Endometrium (tissue), 2 donors: ENCODE measurements around the gene DCAF4L1.

ENCODE experiments used
- FAIRE-seq: peaks from 2 replicates; lab custom pipeline; 2012; peaks lifted over from hg19 to GRCh38; lab: Jason Lieb, UNC
- donor health status: control.
- donor health status: control.

The DCAF4L1 gene

DNA sequence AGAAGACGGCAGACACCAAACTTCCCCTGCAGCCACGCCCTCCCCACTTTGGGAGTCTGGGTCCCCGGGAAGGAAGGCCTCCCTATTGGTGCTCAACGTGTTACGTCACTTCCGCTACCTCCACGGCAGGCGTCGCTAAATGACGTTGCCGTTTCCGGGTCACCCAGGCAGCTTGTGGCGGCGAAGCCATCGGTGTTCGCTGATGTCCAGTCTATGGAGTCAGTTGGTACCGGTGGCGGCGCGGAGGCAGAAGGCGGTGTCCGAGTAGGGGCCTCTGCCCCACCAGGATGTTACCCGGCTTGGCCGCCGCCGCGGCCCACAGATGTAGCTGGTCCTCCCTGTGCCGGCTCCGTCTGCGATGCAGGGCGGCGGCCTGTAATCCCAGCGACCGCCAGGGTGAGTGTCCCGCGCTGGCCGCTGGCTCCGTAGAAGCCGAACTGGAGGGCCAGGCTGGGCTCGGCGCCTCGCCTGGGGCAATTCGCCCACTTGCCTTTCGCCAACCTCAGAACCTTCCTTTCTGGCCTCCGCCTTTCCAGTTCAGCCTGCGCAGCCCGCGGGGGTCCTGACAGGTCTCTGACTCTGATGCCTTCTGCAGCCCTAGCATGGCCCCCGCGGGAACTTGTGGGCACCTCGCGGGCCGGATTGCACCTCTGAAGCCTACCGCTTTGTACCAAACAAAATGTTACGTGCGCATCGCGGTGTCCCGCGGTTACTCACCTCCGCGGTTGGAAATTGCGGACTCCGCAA, 9.0 kb downstream of the DCAF4L1 start, which contains the start of gene SLC30A9:
TSS of gene SLC30A9 (plus strand) at position 166 of the 747 bp plus-strand sequence. CDS start at position 288, 122 bp downstream.
- FAIRE-seq, result peak; percentile 57

DNA sequence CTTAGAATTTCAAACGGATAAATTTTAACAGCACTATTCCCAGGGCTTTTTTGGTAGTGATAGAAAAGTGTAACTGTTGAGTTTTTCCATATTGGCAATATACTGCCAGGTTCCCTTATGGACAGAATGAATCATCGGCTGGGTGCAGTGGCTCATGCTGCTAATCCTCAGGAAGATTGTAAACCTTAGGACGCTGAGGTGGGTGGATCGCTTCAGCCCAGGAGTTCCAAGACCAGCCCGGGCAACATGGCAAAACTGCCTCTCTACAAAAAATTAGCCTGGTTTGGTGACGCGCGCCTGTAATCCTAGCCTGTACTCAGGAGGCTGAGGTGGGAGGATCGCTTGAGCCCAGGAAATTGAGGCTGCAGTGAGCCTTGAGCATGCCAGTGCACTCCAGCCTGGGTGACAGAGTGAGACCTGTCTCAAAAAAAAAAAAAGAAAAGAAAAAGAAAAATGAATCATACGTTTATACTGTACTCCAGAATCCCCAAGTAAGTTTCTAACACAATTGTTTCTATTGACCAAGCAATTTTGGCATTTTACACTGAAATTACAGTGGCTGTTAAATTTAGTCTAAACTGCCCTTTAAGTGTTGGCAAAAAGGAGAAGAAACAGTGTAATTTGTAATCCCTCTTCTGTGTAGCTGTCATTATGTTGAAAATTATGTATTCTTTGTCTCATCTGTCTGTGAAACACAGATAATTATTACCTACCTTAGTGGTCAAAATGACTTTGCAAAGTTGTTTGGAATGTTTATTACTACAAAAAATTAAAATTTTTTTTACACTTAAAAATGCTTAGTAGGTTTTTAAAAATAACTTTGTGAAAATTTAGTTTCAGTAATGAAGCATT, 10.6 kb downstream of the DCAF4L1 start:
- peak; percentile 58 for FAIRE-seq

DNA sequence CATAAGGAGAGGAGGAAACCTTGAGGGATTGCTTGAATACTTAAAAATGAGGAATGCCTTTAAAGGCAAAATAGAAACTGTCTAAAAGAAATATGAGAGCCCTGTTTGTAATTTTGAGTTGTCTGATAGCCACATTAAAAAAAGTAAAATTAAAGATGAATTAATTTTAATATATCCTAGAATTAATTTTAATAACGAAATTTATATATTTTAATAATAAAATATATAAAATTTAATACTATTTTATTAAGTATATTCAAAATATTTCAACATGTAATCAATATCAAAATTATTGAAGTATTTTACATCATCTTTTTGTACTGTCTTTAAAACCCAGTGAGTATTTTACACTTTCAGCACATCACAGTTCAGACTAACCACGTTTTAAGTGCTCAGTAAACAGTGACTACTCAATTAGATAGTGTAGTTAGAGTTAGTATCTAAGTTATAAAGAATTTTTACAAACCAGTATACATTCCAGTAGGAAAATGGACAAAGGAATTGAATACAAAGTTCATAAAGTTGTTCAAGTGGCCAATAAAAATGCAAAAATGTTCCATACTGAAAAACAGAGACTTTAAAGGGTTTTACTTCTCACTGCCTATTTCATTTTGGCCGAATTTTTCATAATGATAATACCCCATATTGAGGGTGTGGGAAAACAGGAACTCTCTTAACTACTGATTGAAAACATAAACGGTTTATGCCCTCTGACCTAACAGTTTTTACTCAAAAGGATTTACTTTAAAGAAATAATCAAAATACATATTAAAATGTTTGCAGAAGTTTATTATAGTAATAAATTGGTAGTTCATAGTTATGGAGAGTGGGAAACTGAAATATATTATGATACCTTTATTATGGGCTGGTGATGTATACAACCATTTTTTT, 11.7 kb downstream of the DCAF4L1 start:
- FAIRE-seq, result peak; percentile 33

DNA sequence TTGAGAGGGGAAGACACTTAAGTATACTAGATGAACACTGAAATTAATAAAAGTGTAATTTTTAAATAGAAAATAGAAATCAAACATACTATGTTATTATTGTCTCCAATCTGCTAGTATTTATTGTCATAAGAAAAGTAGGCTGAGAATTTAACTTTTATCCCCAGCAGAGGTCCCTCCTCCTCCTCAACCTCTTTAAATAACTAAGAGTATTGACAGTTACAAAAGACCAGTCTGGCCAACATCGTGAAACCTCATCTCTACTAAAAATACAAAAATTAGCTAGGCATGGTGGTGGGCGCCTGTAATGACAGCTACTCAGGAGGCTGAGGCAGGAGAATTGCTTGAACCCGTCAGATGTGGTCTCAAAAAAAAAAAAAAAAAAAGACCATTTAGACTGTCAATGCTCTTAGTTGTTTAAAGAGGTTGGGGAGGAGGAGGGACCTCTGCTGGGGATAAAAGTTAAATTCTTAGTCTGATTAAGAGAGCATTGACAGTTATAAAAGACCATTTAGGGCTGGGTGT, 13.0 kb downstream of the DCAF4L1 start:
- no peak for FAIRE-seq

DNA sequence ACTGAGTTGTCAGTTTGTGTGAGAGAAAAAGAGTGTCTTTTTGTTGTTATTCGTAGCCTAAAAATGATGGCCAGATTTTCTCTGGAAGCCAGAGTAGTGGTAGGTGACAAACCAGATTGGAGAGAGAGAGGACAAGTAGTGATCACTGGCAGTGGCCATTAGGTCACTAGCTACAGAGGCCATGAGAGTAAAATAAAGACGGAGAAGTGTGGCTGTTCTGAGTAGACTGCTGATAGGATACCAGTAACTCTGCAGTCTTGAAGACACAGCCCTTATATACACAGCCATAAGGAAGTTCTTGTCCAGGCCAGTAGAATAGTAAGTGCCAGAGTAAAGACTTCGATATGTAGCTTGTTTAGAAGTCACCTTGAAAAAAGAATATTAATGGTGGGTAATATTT, 16.5 kb downstream of the DCAF4L1 start:
- FAIRE-seq, result no peak

DNA sequence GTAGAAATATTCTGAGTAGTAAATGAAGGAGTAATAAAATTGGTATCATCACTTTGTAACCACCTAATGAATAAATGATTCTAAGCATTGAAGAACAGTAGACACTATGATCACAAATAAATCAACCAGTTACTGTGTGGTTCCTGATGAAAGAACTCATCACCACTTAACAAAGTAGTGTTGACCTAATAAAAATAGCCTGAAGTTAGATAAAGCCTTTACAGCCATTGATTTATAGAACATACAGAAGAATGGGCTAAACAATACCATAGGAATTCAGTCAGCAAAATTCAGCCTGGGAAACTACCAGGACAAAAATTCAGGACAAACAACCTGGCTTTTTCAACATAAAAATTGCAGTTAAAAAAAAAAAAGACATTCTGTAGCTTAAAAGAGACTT, 17.8 kb downstream of the DCAF4L1 start:
- no peak for FAIRE-seq

DNA sequence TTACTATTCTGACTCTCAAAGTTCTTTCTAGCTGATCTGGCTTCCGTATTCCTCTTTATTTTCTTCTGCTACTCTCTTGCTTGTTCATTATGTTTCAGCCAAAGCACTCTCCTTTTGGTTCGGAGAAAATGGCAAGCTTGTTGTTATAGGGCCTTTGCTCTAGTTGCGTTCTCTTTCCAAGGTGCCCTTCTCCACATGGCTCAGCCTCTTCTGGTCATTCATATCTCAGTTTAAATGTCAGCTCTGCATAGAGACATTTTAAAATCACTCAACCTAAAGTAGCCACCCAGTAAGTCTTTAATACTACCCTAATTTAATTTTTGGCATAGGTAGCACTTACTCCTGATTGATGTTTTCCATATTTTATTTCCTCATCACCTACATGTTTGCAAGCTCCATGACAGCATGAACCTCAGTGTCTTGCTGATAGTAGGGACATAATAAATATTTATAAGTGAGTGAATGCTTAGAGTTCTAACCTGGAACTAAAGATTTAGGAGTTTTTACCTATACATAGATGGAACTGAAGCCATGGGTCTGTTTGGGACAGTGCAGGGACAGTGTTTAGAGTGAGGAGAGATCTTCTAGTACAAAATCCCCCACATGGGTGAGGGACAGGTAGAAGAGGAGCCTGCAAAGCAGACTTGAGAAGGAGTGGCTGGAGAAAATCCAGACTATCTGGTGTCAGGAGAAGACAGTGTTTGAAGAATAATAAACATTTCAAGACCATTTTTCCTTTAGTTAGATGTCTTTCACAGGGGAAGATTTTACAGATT, 26.6 kb downstream of the DCAF4L1 start:
- FAIRE-seq, result no peak

DNA sequence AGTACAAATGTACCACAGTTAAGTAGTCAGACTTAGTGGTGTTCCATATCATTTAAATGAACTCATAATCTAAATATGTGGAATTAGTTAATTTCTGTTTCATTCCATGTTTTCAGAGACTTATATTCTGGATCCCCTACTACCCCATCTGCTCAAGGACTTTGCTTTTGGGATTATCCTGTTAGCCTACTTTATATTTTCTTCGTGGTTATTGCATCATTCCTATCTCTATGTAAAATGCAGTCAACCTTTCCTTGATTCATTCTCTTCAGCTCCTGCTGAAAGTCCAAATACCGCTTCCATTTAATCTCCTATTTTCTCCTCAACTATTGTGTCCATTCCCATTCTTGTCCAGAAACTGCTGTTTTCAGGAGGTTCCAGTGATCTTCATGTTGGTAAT, 33.9 kb downstream of the DCAF4L1 start:
- no peak for FAIRE-seq

DNA sequence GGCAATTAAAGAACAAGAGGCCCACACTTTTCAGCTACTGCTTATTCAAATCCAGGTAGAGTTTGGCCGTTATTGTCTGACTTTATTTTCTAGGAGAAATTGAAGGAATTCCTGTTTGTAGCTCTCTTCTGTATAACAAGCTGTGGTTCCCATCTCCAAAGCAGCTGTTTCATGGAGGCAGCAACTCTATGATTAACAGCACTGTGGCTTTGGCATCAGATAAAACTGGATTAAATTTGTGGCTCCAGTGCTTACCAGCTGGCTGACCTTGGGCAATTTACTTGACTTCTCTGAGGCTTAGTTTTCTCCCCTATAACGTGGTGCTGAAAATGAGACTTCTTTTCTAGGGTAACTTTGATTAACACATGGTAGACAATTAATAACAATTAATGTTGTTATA, 36.9 kb downstream of the DCAF4L1 start:
- FAIRE-seq, result no peak
